Measurements from ENCODE around the gene SMC4. TPM values are rescaled to one million over a fixed set of nuclear protein-coding genes. Genes with fewer than 3 reads are reported as not detected.

SMC4 gene
- total RNA-seq, 1 donor from 2014 or later = 69.4 TPM

- Mint-ChIP-seq H3K9me3 (ENCODE audit: unreplicated experiment) (no peaks in the 10 kb centered on the region), H3K27ac (ENCODE audit: unreplicated experiment) (peak overlapping the region; percentile 91), H3K36me3 (ENCODE audit: low read depth, unreplicated experiment) (peaks cover 10% of the 10 kb centered on the region), H3K4me1 (ENCODE audit: unreplicated experiment) (peaks cover 41% of the 10 kb centered on the region), H3K4me3 (ENCODE audit: unreplicated experiment) (peak overlapping the region; percentile 99), H3K27me3 (ENCODE audit: unreplicated experiment) (peaks cover 19% of the 10 kb centered on the region)
- DNase-seq (ENCODE audit: low spot score) = no peak
- no peak for TF ChIP-seq CTCF (IDR thresholded peaks at IDR 0.05; ENCODE audit: unreplicated experiment)
Observed at GRCh38 chr3:160401291-160402095, 2.0 kb downstream of the SMC4 start.

- Mint-ChIP-seq H3K9me3 (ENCODE audit: unreplicated experiment) (no peaks in the 10 kb centered on the region), H3K27me3 (ENCODE audit: unreplicated experiment) (peaks cover 19% of the 10 kb centered on the region), H3K36me3 (ENCODE audit: low read depth, unreplicated experiment) (peaks cover 10% of the 10 kb centered on the region), H3K27ac (ENCODE audit: unreplicated experiment) (peak overlapping the region; percentile 91), H3K4me3 (ENCODE audit: unreplicated experiment) (peak overlapping the region; percentile 99), H3K4me1 (ENCODE audit: unreplicated experiment) (peaks cover 41% of the 10 kb centered on the region)
- no peak for DNase-seq (ENCODE audit: low spot score)
- no peak for TF ChIP-seq CTCF (IDR thresholded peaks at IDR 0.05; ENCODE audit: unreplicated experiment)
Observed at GRCh38 chr3:160402221-160403027, 3.0 kb downstream of the SMC4 start.

- Mint-ChIP-seq H3K4me1 (ENCODE audit: unreplicated experiment) (peaks cover 40% of the 10 kb centered on the region), H3K36me3 (ENCODE audit: low read depth, unreplicated experiment) (peaks cover 10% of the 10 kb centered on the region), H3K27ac (ENCODE audit: unreplicated experiment) (peak overlapping the region; percentile 91), H3K9me3 (ENCODE audit: unreplicated experiment) (no peaks in the 10 kb centered on the region), H3K4me3 (ENCODE audit: unreplicated experiment) (peak overlapping the region; percentile 99), H3K27me3 (ENCODE audit: unreplicated experiment) (peaks cover 19% of the 10 kb centered on the region)
- no peak for DNase-seq (ENCODE audit: low spot score)
- no peak for TF ChIP-seq CTCF (IDR thresholded peaks at IDR 0.05; ENCODE audit: unreplicated experiment)
Observed at GRCh38 chr3:160403028-160403545, 3.6 kb downstream of the SMC4 start.

- Mint-ChIP-seq H3K36me3 (ENCODE audit: low read depth, unreplicated experiment) (peaks cover 10% of the 10 kb centered on the region), H3K27ac (ENCODE audit: unreplicated experiment) (peak overlapping the region; percentile 91), H3K27me3 (ENCODE audit: unreplicated experiment) (peaks cover 19% of the 10 kb centered on the region), H3K4me3 (ENCODE audit: unreplicated experiment) (peak overlapping the region; percentile 60), H3K9me3 (ENCODE audit: unreplicated experiment) (no peaks in the 10 kb centered on the region), H3K4me1 (ENCODE audit: unreplicated experiment) (peaks cover 32% of the 10 kb centered on the region)
- TF ChIP-seq CTCF (IDR thresholded peaks at IDR 0.05; ENCODE audit: unreplicated experiment) = no peak
- no peak for DNase-seq (ENCODE audit: low spot score)
Observed at GRCh38 chr3:160403796-160404470, 4.5 kb downstream of the SMC4 start.
